B cell (primary cell): ENCODE results near the gene BTG2.

ENCODE experiments used
- CTCF ChIP-seq: fragments of 200-600 bp; IDR thresholded peaks from one replicate; pipeline ENCODE4 v1.8.0; 2022; ENCODE audit warnings: antibody characterized with exemption, mild to moderate bottlenecking
- EZH2 ChIP-seq: IDR thresholded peaks from 2 replicates; pipeline ENCODE4 v1.6.1; 2012; ENCODE audit warnings: borderline replicate concordance, low read depth, mild to moderate bottlenecking, moderate library complexity, low read length; ENCODE audit not compliant: insufficient read depth, poor library complexity, severe bottlenecking

- TF ChIP-seq CTCF (no peak), EZH2 (no peak)
Observed at GRCh38 chr1:203300441-203301330, 4.6 kb upstream of the BTG2 start.
